ENCODE results near the gene RPS26. TPM values are rescaled to one million over a fixed set of nuclear protein-coding genes. Genes with fewer than 3 reads are reported as not detected.

RPS26 gene
- total and polyA plus RNA-seq, 7 experiments from 2014 or later, result 40.8 to 717 (median 51.1) TPM

- peak overlapping the region in 2 of 9 donors; percentile 9 for H3K27ac Mint-ChIP-seq
- no peak overlapping the region for H3K4me3 Mint-ChIP-seq
- intact Hi-C loops (cut with micrococcal nuclease), result no loop called here
- POLR2A ChIA-PET, result interaction anchor here (0.6 to 1.2 kb wide), 3 partner anchors 22 to 85 kb away, joined by 3 to 4 read pairs (median 4); partner anchors contain the start of gene PA2G4
- no peaks in the 10 kb centered on the region for H3K9me3 ChIP-seq (ENCODE audit: control insufficient read depth in 2 of 3, low read length in 3 of 3)
- no peak for ATAC-seq
- DNase-seq, result no peak
- peaks cover 0 to 16% of the 10 kb centered on the region in 2 donors for H3K4me1 ChIP-seq (ENCODE audit: control insufficient read depth in 2 of 2, insufficient read depth in 2 of 2, low read length in 2 of 2)
- H3K36me3 Mint-ChIP-seq, result peaks cover 0 to 14% (median 4%) of the 10 kb centered on the region in 5 donors
- H3K27me3 ChIP-seq (ENCODE audit: control insufficient read depth in 2 of 2, insufficient read depth in 2 of 2, low read length in 2 of 2), result no peaks in the 10 kb centered on the region
- H3K27ac ChIP-seq (ENCODE audit: low read depth, low read length), result no peak overlapping the region
- no peaks in the 10 kb centered on the region for H3K27me3 Mint-ChIP-seq
- CTCF ChIA-PET, result interaction anchor here (1.0 kb wide), 1 partner anchor 9 kb away, joined by 4 read pairs; no protein-coding TSS in a partner anchor
- H3K9me3 Mint-ChIP-seq, result no peaks in the 10 kb centered on the region
- peaks cover 7 to 50% (median 22%) of the 10 kb centered on the region in 7 donors for H3K4me1 Mint-ChIP-seq
- no peak overlapping the region for H3K4me3 ChIP-seq (ENCODE audit: low read length)
- H3K36me3 ChIP-seq (ENCODE audit: control insufficient read depth in 2 of 3, insufficient read depth in 3 of 3, low read length in 3 of 3), result no peaks in the 10 kb centered on the region
These were observed 23.4 kb upstream of the RPS26 start for GRCh38 chr12:56018356-56018755.

- H3K4me1 Mint-ChIP-seq, result peaks cover 7 to 58% (median 24%) of the 10 kb centered on the region in 7 donors
- no peaks in the 10 kb centered on the region for H3K27me3 Mint-ChIP-seq
- peaks cover 0 to 16% of the 10 kb centered on the region in 2 donors for H3K4me1 ChIP-seq (ENCODE audit: control insufficient read depth in 2 of 2, insufficient read depth in 2 of 2, low read length in 2 of 2)
- no peaks in the 10 kb centered on the region for H3K9me3 ChIP-seq (ENCODE audit: control insufficient read depth in 2 of 3, low read length in 3 of 3)
- peak within 1 kb of the TSS; percentile 62 for H3K27ac ChIP-seq (ENCODE audit: low read depth, low read length)
- H3K36me3 Mint-ChIP-seq, result peaks cover 0 to 19% (median 5%) of the 10 kb centered on the region in 5 donors
- H3K36me3 ChIP-seq (ENCODE audit: control insufficient read depth in 2 of 3, insufficient read depth in 3 of 3, low read length in 3 of 3), result peaks cover 0 to 3% (median 0%) of the 10 kb centered on the region in 3 experiments
- ChIA-PET POLR2A (interaction anchor here (0.5 to 1.9 kb wide), 3 partner anchors 24 to 46 kb away, joined by 3 to 7 read pairs (median 5); partner anchors contain the start of gene RAB5B), CTCF (interaction anchor here (0.6 to 1.5 kb wide), 3 partner anchors 9 to 11 kb away, joined by 3 to 4 read pairs (median 4); no protein-coding TSS in a partner anchor)
- H3K27me3 ChIP-seq (ENCODE audit: control insufficient read depth in 2 of 2, insufficient read depth in 2 of 2, low read length in 2 of 2), result no peaks in the 10 kb centered on the region
- intact Hi-C loops (cut with micrococcal nuclease), result loop anchor here (1.0 to 5.0 kb wide), 5 partner anchors 9 to 93 kb away; partner anchors contain the start of genes PYM1 (in 1 of the 2) and SUOX (in 1 of the 2)
- peak within 1 kb of the TSS; percentile 80 to 97 (median 88) for H3K4me3 Mint-ChIP-seq
- no peaks in the 10 kb centered on the region for H3K9me3 Mint-ChIP-seq
- H3K27ac Mint-ChIP-seq, result peak within 1 kb of the TSS; percentile 73 to 97 (median 93)
- peak within 1 kb of the TSS; percentile 41 for H3K4me3 ChIP-seq (ENCODE audit: low read length)
- ATAC-seq, result peak; percentile 55
- DNase-seq, result peak in 1 of 9 donors; percentile 36
These were observed 21.1 kb upstream of the RPS26 start, which contains the start of gene IKZF4 for GRCh38 chr12:56020423-56021184. TSS of gene IKZF4 (plus strand) at chr12:56021043. CDS start at chr12:56021494, 451 bp downstream.

DNA sequence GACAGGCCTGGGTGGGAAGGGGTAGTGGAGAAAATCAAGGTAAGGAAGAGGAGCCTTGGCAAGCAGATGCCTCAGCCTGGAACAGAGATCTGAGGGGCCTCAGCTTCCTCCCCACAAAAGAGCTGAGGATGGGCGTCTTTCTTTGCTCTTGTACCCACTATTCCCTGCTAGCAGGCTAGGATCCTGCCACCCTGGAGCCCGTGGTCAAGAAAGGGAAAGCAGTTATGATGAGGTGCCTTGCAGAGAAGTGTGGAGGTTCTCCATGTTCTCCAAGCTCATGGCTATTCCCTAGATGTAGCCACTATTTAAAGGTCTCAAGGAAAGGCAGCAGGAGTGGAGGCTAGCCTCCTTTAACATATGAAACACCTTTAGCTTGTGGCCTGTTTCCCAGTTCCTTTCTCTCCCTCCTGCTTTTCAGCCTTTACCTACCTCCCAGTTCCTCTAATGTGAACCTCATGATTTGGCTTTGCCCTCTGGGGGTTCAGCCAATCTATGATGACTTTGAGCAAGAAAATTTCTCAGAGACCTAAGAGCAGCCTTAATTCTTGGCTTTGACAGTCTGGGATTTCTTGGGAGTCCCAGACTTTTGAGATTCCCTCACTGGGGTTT is 19.7 kb upstream of the RPS26 start:
- intact Hi-C loops (cut with micrococcal nuclease), result loop anchor here (1.0 to 5.0 kb wide), 5 partner anchors 7 to 95 kb away; partner anchors contain the start of genes PYM1 (in 1 of the 2) and SUOX (in 1 of the 2)
- peaks cover 0 to 23% (median 5%) of the 10 kb centered on the region in 5 donors for H3K36me3 Mint-ChIP-seq
- H3K27ac ChIP-seq (ENCODE audit: low read depth, low read length), result peak overlapping the region; percentile 62
- DNase-seq, result no peak
- H3K36me3 ChIP-seq (ENCODE audit: control insufficient read depth in 2 of 3, insufficient read depth in 3 of 3, low read length in 3 of 3), result peaks cover 0 to 4% (median 0%) of the 10 kb centered on the region in 3 experiments
- H3K9me3 Mint-ChIP-seq, result no peaks in the 10 kb centered on the region
- peak overlapping the region; percentile 41 for H3K4me3 ChIP-seq (ENCODE audit: low read length)
- H3K4me3 Mint-ChIP-seq, result peak overlapping the region; percentile 80 to 97 (median 88)
- CTCF ChIA-PET, result interaction anchor here (0.5 to 1.5 kb wide), 5 partner anchors 8 to 755 kb away, joined by 3 to 6 read pairs (median 3); no protein-coding TSS in a partner anchor
- no peaks in the 10 kb centered on the region for H3K9me3 ChIP-seq (ENCODE audit: control insufficient read depth in 2 of 3, low read length in 3 of 3)
- peaks cover 7 to 56% (median 24%) of the 10 kb centered on the region in 7 donors for H3K4me1 Mint-ChIP-seq
- no peaks in the 10 kb centered on the region for H3K27me3 Mint-ChIP-seq
- ATAC-seq, result no peak
- H3K4me1 ChIP-seq (ENCODE audit: control insufficient read depth in 2 of 2, insufficient read depth in 2 of 2, low read length in 2 of 2), result peaks cover 0 to 16% of the 10 kb centered on the region in 2 donors
- POLR2A ChIA-PET, result interaction anchor here (0.7 to 1.6 kb wide), 11 partner anchors 11 to 300 kb away, joined by 3 to 9 read pairs (median 3); partner anchors contain the start of gene RAB5B
- H3K27ac Mint-ChIP-seq, result peak overlapping the region; percentile 73 to 97 (median 93)
- no peaks in the 10 kb centered on the region for H3K27me3 ChIP-seq (ENCODE audit: control insufficient read depth in 2 of 2, insufficient read depth in 2 of 2, low read length in 2 of 2)

DNA sequence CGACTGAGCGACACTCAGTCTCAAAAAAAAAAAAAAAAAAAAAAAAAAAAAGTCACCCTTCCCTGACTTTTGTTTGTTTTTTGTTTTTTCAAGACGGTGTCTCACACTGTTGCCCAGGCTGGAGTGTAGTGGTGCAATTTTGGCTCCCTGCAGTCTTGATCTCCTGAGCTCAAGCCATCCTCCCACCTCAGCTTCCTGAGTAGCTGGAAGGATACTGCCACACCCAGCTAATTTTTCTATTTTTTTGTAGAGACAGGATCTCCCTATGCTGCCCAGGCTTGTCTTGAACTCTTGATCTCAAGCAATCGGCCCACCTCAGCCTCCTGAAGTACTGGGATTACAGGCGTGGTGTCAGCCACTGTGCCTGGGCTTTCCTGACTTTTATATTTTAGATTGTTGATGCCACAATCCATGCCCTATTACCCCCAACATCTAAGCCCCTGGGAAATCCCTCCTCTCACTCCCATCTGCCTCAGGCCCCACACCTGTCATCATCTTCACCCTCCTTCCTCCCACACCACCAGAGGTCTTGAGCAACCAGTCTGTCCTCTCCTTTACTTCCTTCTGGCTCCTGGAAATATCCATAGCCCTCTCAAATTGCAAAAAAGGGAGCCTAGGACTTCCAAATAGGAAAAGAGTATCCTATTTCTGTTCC is 13.1 kb upstream of the RPS26 start:
- no peak overlapping the region for H3K4me3 ChIP-seq (ENCODE audit: low read length)

GRCh38 chr12:56029166-56029519 is 12.6 kb upstream of the RPS26 start:
- peaks cover 0 to 30% (median 0%) of the 10 kb centered on the region in 3 experiments for H3K36me3 ChIP-seq (ENCODE audit: control insufficient read depth in 2 of 3, insufficient read depth in 3 of 3, low read length in 3 of 3)
- H3K9me3 Mint-ChIP-seq, result no peaks in the 10 kb centered on the region
- H3K27me3 ChIP-seq (ENCODE audit: control insufficient read depth in 2 of 2, insufficient read depth in 2 of 2, low read length in 2 of 2), result no peaks in the 10 kb centered on the region
- H3K36me3 Mint-ChIP-seq, result peaks cover 0 to 44% (median 20%) of the 10 kb centered on the region in 5 donors
- peaks cover 0 to 7% of the 10 kb centered on the region in 2 donors for H3K4me1 ChIP-seq (ENCODE audit: control insufficient read depth in 2 of 2, insufficient read depth in 2 of 2, low read length in 2 of 2)
- intact Hi-C loops (cut with micrococcal nuclease), result loop anchor here (1.0 to 2.0 kb wide), 5 partner anchors 8 to 291 kb away; partner anchors contain the start of genes IKZF4 (in 1 of the 2) and RPS26 (in 1 of the 2)
- H3K27me3 Mint-ChIP-seq, result no peaks in the 10 kb centered on the region
- H3K4me3 Mint-ChIP-seq, result peak overlapping the region in 1 of 10 donors; percentile 75
- POLR2A ChIA-PET, result interaction anchor here (0.6 to 1.7 kb wide), 7 partner anchors 12 to 101 kb away, joined by 3 to 9 read pairs (median 4); partner anchors contain the start of genes PA2G4 and RAB5B
- H3K9me3 ChIP-seq (ENCODE audit: control insufficient read depth in 2 of 3, low read length in 3 of 3), result no peaks in the 10 kb centered on the region
- ATAC-seq, result no peak
- no peak overlapping the region for H3K4me3 ChIP-seq (ENCODE audit: low read length)
- CTCF ChIA-PET, result interaction anchor here (0.6 to 4.5 kb wide), 12 partner anchors 7 to 595 kb away, joined by 3 to 54 read pairs (median 4); partner anchors contain the start of genes PA2G4 and SUOX
- H3K27ac ChIP-seq (ENCODE audit: low read depth, low read length), result no peak overlapping the region
- peak overlapping the region in 3 of 9 donors; percentile 3 to 84 (median 73) for H3K27ac Mint-ChIP-seq
- peaks cover 9 to 50% (median 20%) of the 10 kb centered on the region in 7 donors for H3K4me1 Mint-ChIP-seq
- no peak for DNase-seq

More for the DNA sequence above, 13.1 kb upstream of the RPS26 start:
- intact Hi-C loops (cut with micrococcal nuclease), result loop anchor here (1.0 to 2.0 kb wide), 5 partner anchors 7 to 290 kb away; partner anchors contain the start of genes IKZF4 (in 1 of the 2) and RPS26 (in 1 of the 2)
- ChIA-PET CTCF (interaction anchor here (0.6 to 4.5 kb wide), 7 partner anchors 9 to 291 kb away, joined by 3 to 54 read pairs (median 4); partner anchors contain the start of gene SUOX), POLR2A (interaction anchor here (0.6 to 1.7 kb wide), 5 partner anchors 33 to 99 kb away, joined by 3 to 7 read pairs (median 3); partner anchors contain the start of gene PA2G4)
- ATAC-seq (no peak), DNase-seq (no peak)
- H3K9me3 Mint-ChIP-seq, result no peaks in the 10 kb centered on the region
- no peaks in the 10 kb centered on the region for H3K27me3 ChIP-seq (ENCODE audit: control insufficient read depth in 2 of 2, insufficient read depth in 2 of 2, low read length in 2 of 2)
- H3K36me3 ChIP-seq (ENCODE audit: control insufficient read depth in 2 of 3, insufficient read depth in 3 of 3, low read length in 3 of 3), result peaks cover 0 to 30% (median 0%) of the 10 kb centered on the region in 3 experiments
- H3K4me1 ChIP-seq (ENCODE audit: control insufficient read depth in 2 of 2, insufficient read depth in 2 of 2, low read length in 2 of 2), result peaks cover 0 to 7% of the 10 kb centered on the region in 2 donors
- H3K4me1 Mint-ChIP-seq, result peaks cover 11 to 54% (median 20%) of the 10 kb centered on the region in 7 donors
- peaks cover 0 to 46% (median 20%) of the 10 kb centered on the region in 5 donors for H3K36me3 Mint-ChIP-seq
- H3K27ac ChIP-seq (ENCODE audit: low read depth, low read length), result no peak overlapping the region
- no peaks in the 10 kb centered on the region for H3K27me3 Mint-ChIP-seq
- no peaks in the 10 kb centered on the region for H3K9me3 ChIP-seq (ENCODE audit: control insufficient read depth in 2 of 3, low read length in 3 of 3)
- peak overlapping the region in 3 of 9 donors; percentile 15 to 84 (median 73) for H3K27ac Mint-ChIP-seq
- peak overlapping the region in 1 of 10 donors; percentile 75 for H3K4me3 Mint-ChIP-seq

Measured in naive thymus-derived CD4-positive, alpha-beta T cell (primary cell).